HG03575 (cell line): ENCODE data around the gene LAT.
"Not testable (repeated sequence)": the region's sequence is repeated elsewhere in the genome, so short reads cannot be mapped to it uniquely, and the experiment has no call there.

Experiments
- ATAC-seq: cut with Tn5 transposase; IDR thresholded peaks from one replicate; pipeline ENCODE4 v1.9.1; 2021; ENCODE audit not compliant: unreplicated experiment, insufficient number of reproducible peaks, low FRiP score; ENCODE audit errors: extremely low read depth

The LAT gene

DNA sequence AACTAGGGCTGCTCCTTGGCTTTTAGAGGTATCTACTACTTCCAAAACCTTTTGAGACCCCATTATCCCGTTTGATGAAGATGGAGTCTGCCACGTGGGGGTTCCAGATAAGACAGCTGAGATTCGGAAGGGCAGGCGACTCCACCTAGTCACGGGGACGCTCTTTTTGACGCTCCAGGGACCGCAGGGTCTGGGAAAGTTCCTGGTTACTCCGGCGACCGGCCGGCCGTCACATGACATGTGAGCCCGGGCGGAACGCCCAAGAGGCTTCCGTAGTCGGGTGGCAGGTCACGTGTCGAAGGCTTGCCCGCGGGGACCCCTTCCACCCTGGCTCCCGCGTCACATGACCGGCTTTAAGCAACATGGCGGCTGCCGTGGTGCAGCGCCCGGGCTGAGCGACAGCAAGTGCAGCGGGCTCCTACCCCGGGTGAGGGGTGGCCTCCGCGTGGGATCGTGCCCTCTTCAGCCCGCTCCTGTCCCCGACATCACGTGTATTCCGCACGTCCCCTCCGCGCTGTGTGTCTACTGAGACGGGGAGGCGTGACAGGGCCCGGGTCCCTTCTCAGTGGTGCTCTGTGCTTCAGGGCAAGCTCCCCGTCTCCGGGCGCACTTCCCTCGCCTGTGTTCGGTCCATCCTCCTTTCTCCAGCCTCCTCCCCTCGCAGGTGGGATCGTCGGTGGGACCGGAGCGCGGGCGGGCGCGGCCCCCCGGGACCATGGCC, 10.3 kb upstream of the LAT start, which contains the start of gene SPNS1:
Gene SPNS1, plus strand, starts transcription at position 342 of the 721 bp plus-strand sequence. Its CDS starts 374 bp downstream, at position 716.
- no peak for ATAC-seq

GRCh38 chr16:28975158-28975599, 9.7 kb upstream of the LAT start:
- no peak for ATAC-seq

- ATAC-seq = no peak
Measured at GRCh38 chr16:28977703-28978662, 6.9 kb upstream of the LAT start.

DNA sequence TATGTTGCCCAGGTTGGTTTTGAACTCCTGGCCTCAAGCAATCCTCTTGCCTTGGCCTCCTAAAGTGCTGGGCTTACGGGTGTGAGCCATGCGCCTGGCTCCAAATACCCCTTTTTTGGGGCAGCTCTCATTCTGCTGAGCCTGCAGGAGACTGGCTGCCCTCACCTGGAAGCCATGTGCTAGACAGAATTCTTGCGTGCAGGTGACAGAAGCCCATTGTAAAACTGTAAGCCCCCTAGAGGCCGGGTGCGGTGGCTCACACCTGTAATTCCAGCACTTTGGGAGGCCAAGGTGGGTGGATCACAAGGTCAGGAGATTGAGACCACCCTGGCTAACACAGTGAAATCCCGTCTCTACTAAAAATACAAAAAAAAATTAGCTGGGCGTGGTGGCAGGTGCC, 4.5 kb upstream of the LAT start:
- ATAC-seq = not testable (repeated sequence)

DNA sequence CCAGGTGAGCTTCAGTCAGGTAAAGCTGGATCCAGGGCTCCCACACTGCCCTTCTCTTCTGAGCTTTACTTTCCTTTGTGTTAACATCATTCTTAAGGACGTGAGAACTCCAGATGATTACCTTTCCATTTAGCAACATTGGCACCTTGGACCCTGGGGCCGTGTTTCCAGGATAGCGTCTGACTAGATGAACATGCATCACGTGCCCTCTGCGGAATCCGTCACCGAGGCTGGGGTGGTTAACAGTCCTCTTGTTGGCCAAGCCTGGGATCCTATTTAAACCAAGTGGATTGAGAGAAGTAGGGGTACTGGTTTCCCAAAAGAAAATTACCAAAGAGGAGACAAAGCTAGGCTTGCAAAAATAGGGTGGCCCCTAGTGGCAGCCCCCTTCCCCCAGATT, 3.9 kb upstream of the LAT start:
- ATAC-seq = no peak

DNA sequence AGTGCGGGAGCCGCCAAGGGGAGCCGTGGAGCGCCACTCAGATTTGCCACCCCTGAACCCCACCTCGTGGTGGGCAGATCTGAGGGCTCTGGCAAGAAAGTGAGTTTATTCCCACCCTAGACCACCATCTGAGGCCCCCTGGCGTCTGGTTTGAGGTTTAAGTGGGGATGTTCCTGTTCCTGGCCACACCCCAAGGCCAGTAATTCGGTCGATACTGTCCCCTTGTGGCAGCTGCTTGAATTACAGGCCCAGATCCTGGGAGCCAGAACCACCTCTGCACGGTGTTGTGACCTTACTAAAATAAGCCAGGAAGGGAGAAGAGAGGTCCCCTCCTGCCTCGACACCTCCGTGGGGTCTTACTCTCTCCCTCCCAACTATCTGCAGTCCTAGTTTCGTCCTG, 3.3 kb upstream of the LAT start:
- no peak for ATAC-seq

- no peak for ATAC-seq
Measured at GRCh38 chr16:28982418-28982817, 2.4 kb upstream of the LAT start.

- no peak for ATAC-seq
Measured at GRCh38 chr16:28982949-28983348, 1.9 kb upstream of the LAT start.

DNA sequence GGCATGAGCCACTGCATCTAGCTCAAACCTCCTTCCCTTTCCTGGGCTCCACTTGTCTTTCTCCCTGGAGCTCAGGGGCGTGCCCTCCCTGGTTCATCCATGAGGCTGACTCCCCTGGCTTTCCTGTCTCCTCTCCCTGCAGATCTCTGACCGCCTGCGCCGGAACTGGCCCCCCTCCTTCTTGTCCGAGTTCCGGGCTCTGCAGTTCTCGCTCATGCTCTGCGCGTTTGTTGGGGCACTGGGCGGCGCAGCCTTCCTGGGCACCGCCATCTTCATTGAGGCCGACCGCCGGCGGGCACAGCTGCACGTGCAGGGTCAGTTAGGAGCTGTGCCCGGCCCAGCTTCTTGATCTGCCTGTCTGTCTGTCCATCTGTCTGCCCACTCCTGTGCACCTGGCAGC, 1.2 kb upstream of the LAT start:
- no peak for ATAC-seq

DNA sequence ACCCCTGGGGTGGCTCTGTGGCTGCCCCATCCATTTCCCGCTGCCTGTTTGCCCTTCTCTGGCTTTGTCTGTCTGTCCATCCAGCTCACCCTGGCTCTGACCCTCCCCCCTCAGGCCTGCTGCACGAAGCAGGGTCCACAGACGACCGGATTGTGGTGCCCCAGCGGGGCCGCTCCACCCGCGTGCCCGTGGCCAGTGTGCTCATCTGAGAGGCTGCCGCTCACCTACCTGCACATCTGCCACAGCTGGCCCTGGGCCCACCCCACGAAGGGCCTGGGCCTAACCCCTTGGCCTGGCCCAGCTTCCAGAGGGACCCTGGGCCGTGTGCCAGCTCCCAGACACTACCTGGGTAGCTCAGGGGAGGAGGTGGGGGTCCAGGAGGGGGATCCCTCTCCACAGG, 761 bp upstream of the LAT start:
- ATAC-seq = no peak

DNA sequence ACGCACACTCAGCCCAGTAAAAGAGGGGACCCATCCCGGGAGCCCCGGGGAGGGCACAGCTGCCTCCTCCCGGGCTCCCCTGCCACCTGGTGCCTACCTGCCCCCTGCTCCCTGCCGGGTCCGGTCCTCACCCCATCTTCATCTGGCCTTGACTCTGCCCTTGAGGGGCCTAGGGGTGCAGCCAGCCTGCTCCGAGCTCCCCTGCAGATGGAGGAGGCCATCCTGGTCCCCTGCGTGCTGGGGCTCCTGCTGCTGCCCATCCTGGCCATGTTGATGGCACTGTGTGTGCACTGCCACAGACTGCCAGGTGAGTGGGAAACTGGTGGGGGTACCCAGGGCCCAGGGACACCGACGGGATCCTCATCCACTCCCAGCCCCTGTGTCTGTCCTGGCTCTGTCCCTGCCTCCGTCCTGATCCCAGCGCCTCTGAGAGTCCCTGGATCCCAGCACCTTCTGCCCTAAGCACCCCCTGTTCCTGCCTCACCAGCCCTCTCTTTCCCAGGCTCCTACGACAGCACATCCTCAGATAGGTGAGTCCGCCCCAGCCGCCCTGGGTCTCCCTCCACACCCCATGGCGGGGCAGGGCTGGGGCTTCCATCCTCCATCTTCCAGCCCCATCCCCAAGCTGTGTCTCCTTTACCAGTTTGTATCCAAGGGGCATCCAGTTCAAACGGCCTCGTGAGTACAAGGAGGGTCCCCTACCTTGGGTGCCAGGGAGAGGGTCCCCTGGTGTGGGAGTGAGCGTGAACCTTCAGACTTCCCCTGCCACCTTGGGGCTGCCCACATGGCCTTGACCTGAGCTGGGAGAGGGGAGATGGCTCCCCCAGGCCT, 574 bp downstream of the LAT start:
- ATAC-seq = no peak

DNA sequence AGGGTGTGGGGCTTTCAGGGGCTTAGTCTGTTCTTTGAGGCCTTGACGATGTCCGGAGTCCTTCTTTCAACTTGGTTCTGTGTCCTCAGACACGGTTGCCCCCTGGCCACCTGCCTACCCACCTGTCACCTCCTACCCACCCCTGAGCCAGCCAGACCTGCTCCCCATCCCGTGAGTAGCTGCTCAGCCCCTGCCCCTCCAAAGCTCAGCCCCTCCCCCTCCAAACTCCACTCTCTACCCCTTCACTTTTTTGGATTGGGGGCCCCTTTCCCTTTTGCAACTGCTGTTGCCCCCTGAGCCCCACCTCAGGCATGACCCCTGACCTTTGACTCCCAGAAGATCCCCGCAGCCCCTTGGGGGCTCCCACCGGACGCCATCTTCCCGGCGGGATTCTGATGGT, 1.2 kb downstream of the LAT start:
- no peak for ATAC-seq

GRCh38 chr16:28986492-28986891, 1.6 kb downstream of the LAT start:
- ATAC-seq = no peak

DNA sequence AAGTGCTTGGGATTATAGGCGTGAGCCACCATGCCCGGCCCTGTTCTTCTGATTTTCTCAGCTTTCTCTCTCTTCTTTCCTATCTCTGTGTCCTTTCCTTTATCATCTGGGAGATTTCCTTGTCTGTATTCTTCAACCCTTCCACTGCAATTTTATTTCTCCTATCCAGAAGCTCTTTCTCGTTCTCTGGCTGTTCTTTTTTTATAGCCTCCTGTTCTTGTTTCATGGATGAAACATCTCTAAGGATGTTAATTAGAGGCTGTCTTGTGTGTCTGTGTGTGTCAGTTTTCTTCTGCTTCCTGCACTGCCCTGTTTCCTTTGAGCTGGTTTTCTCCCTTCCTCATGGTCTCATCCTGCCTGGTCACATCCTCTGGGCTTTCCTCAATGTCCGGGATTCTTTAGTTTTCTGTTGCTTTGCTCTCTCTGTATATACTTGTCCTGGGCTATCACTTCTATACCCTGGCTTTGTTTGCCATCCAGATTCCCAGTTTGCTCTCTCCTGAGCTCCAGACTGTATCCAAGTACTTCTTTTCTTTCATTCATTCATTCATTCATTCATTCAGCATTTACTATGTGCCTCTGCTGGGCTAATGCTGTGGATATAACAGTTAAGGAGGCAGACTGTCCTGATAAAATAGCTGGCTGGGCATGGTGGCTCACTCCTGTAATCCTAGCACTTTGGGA, 2.5 kb downstream of the LAT start:
- ATAC-seq = no peak

DNA sequence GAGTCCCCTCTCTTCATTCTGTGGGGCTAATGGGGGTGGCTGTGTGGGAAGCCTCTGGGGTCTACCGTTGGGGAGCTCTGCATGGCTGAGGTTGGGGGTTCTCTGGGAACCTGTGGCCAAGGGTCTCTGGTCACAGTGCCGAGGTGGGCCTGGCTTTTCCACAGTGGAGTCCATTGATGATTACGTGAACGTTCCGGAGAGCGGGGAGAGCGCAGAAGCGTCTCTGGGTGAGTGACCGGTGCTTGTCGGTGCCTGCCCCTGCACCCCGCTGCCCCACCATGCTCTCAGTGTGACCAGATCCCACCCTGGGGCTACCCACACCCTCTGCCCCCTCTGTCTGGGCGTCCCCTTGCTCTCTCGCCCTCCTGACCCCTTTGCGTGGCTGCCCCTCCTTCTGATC, 4.5 kb downstream of the LAT start:
- no peak for ATAC-seq

GRCh38 chr16:28990375-28991040, 5.7 kb downstream of the LAT start:
- ATAC-seq = no peak

GRCh38 chr16:28991687-28992086, 6.8 kb downstream of the LAT start:
- no peak for ATAC-seq

- ATAC-seq = no peak
Measured at GRCh38 chr16:28992496-28992895, 7.6 kb downstream of the LAT start.
